HG03439 (cell line): Measurements from ENCODE around the gene RNF213.

Source experiments
- ATAC-seq: cut with Tn5 transposase; IDR thresholded peaks from one replicate; pipeline ENCODE4 v1.9.1; 2021; ENCODE audit warnings: mild to moderate bottlenecking, moderate library complexity; ENCODE audit not compliant: unreplicated experiment

Gene RNF213

GRCh38 chr17:80260791-80261158 is at the start of gene RNF213:
TSS of gene RNF213 (plus strand) at chr17:80260852. CDS start at chr17:80263682, 2,830 bp downstream.
- ATAC-seq: no peak

DNA sequence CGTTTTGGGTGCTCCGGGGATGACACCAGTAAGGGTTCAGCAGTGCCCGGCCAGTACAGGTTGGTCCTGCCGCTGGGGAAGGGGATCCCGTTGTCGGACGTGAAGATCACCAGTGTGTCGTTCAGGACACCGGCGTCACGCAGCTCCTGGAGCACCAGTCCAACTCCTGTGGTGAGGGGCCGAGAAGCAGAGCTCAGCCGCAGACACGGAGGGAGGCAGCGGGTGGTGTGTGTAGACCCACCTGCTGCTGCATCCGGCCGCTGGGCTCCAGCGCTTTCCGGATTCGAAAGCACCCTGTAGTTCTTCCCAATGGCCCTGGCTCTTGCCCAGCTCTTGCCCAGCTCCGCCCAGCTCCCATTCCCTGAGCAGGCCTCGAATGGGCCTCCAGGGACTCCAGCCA is 48.5 kb upstream of the RNF213 start:
- no peak for ATAC-seq

GRCh38 chr17:80212511-80212910 is 48.1 kb upstream of the RNF213 start:
- ATAC-seq: no peak

GRCh38 chr17:80212962-80213642 is 47.5 kb upstream of the RNF213 start:
- no peak for ATAC-seq

DNA sequence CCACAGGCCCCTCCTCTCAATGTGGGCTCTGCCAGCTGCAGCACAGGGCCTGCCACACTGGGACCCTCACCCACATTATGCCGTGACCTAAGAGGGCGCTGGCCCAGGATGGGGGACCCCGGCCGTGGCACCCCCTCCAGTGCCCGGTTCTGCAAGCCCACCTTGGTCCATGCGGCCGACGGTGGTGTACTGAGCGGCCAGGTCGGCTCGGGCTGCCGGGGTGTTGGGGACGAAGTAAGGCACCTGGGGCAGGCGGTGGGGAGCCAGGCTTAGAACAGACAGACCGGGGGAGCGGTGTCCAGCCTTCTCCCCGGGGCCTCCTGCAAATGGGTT is 47.0 kb upstream of the RNF213 start:
- ATAC-seq: no peak

DNA sequence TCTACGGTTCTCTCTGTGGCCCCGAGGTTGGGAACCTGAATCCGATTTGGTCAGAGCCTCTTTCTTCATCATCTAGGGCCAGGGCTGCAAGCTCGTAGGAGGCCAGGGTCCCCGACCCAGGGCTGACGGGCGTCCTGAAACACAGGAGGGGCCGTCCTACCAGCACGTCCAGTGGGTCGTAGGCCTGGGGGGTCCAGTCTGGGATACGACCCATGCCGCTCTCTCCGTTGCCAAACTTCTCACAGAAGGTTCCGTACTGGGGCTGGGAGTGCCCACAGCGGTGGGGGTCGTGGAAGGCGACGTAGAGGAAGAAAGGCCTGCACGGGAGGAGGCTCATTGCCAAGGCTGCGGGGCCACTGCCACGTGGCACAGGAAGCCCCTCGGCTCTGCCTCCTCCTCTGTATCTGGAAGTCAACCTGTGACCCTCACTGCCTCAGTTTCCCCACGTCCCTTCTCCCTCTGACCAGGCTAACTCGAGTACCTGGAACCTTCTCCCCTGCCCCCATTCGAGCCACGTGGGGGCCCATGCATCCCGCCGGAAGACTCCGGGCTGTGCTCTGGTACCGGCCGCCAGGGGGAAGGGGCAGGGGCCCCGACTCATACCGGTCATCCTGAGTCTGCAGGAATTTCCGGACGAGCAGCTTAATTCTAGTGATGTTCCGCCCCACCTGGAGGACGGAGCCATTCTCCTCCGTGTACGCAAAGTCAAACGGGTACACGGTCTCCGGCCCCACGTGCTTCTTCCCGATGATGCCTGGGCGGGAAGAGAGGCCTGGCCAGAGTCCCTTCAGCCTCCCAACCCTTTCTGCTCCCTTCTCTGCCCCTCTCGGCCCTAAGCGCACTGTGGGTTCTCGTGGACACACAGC is 46.4 kb upstream of the RNF213 start:
- no peak for ATAC-seq

- ATAC-seq: no peak
Measured at GRCh38 chr17:80214878-80215210, 45.8 kb upstream of the RNF213 start.

GRCh38 chr17:80216473-80217456 is 43.9 kb upstream of the RNF213 start:
- ATAC-seq: no peak

- no peak for ATAC-seq
Measured at GRCh38 chr17:80217703-80218362, 42.8 kb upstream of the RNF213 start.

DNA sequence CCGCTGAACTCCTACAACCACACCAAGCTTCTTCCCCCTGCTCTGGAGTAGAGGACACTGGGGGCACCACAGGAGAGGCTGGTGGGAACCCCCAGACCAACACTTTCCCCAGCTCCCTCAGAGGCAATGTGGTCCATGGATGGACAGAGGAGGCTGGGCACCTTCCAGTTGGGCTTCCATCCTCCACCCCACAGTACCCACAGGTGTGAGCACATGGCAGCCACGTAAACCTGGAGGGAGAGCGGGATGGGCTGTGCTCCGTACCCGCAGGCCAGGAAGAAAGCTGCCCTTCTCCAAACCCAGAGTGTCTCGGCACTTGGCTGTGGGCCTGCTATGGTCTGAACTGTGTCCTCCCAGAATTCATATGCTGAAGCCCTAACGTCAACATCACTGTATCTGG is 42.3 kb upstream of the RNF213 start:
- no peak for ATAC-seq

DNA sequence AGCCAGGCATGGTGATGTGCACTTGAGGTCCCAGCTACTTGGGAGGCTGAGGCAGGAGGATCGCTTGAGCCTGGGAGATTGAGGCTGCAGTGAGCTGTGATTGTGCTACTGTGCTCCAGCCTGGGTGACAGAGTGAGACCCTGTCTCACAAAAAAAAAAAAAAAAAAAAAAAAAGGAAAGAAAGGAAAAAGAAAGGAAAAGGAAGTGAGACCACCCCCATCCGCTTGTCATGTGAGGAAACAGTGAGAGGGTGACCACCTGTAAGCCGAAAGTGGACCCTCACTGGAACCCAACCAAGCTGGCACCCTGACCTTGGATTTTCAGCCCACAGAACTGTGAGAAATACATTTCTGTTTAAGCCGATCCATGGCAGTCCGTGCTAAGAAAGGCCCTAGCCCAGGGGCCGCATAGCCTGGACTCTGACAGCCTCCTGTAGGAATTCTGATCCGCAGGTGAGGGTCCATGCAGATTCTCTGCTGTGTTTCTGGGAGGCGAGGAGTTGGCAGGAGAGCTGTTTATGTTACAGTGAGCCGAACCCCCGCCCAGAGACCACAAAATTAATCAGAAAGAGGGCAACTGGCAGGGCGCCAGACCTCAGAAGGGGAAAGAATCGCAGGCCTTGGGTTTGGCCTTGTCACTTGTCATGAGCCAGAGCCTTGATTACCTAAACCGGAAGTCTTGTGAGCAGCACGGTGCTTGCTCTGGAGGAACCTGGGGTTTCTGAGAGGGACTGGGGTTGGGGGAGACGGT is 41.5 kb upstream of the RNF213 start:
- peak; percentile 45 for ATAC-seq

GRCh38 chr17:80219763-80220053 is 40.9 kb upstream of the RNF213 start:
- ATAC-seq: peak; percentile 21

DNA sequence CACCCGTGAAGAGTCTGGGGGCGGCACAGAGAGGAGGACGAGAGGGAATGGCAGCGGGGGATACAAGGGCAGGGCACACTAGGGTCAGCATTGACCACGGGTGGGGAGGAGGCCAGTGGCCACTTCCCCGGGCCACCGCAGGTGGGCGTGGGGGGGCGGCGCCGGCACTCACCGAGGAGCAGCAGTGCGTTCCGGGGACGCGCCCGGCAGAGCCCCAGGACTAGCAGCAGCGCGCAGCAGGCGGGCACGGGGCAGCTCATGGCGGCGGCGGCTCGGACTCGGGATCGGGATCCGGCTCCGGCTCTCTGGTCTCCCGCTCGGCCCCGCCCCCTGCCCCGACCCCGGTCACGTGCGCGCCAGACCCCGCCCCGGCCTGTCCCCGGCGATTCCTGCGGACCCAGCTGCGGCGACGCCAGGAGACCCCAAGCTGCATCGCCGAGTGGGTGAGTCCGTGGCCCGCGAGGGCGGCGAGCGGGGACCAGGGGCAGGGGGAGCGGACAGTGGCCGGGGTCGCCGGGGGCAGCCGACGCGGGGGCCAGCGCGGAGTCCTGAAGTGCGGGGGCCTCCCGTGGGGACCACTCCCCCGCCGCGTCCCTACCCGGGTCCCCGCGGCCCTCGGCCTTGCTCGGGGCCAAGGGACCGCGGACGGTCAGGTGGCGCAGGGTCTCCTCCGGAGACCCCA is 40.5 kb upstream of the RNF213 start, which contains the start of the genes SGSH and SLC26A11:
Gene SGSH, minus strand, starts transcription at position 280 of the 682 bp plus-strand sequence. Its CDS starts 20 bp downstream, at position 260.
Gene SLC26A11, plus strand, starts transcription at position 374 of the 682 bp plus-strand sequence. CDS start 1,134 bp downstream, outside the sequence.
- peak; percentile 25 for ATAC-seq

- no peak for ATAC-seq
Measured at GRCh38 chr17:80220736-80221215, 39.9 kb upstream of the RNF213 start.

- no peak for ATAC-seq
Measured at GRCh38 chr17:80221351-80222105, 39.1 kb upstream of the RNF213 start.

GRCh38 chr17:80222376-80223141 is 38.1 kb upstream of the RNF213 start:
- no peak for ATAC-seq

DNA sequence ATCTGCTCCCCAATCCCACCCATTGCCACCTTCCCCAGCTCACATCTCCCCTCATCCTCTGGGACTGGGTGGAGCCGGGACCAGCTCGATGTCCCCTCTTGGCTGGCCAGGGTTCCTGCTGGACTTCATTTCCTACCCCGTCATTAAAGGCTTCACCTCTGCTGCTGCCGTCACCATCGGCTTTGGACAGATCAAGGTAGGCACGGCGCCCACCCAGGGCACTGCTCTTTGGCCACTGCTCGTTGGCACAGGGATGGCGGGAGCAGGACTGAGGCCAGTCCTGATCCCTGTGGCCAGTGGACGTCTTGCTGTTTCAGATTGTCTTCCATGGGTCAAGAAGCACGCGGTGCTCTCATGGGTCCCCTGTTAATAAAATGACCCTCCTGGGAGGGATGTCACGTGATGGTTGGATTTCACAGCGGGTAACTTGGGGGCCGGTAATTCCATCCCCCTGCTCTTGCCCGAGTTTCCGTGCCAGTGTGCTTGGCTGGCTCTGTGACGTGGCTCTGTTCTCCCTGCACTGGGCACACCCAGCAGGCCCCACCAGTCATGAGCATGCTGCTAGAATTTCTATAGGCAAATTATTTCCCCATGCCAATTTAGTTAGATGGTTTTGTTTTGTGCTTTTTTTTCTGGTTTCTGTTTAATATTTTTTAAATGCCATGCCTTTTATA is 37.4 kb upstream of the RNF213 start:
- ATAC-seq: no peak
